Measurements from ENCODE around the gene KANTR.

GRCh38 chrX:53087388-53087831 is 6.5 kb upstream of the KANTR start:
- TF ChIP-seq CTCF (conservative IDR thresholded peaks at IDR 0.05): no peak
- TF ChIP-seq EZH2 (IDR thresholded peaks at IDR 0.05; ENCODE audit: low read depth): no peak

All from PC-9 (cell line).